D721Med (cell line): Measurements from ENCODE around the gene PCDH15.

Experiments used
- DNase-seq: peaks from one replicate; pipeline ENCODE4 v3.0.0; 2011; ENCODE audit warnings: low spot score; ENCODE audit not compliant: insufficient read length
- FAIRE-seq: peaks from 2 replicates; lab custom pipeline; 2011; peaks lifted over from hg19 to GRCh38; lab: Jason Lieb, UNC
- TF ChIP-seq, protein P1 (sequence below): IDR thresholded peaks from 2 replicates; pipeline ENCODE4 v1.5.1; 2012; ENCODE audit warnings: mild to moderate bottlenecking, control low read depth; ENCODE audit not compliant: insufficient read depth; ENCODE audit errors: missing control alignments

The PCDH15 gene

DNA sequence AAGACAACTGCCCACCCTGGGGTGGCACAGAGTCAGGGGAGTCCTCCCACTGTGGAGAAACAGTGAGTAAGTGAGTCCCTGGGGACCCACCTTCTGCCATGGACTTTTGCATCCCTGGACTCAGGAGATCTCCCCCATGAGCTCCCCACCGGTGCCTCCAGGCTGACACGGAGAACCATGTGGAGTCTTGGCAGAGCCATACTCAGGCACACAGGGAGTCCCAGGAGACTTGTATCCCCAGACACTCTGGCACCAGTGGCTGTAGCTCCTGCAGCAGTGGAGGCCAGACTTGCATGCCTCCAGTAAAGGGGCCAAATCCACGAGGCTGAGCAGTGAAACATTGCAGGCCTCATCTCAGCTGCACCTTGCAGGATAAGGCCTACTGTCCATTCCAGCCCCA, 791.4 kb downstream of the PCDH15 start:
- TF ChIP-seq, protein P1, sequence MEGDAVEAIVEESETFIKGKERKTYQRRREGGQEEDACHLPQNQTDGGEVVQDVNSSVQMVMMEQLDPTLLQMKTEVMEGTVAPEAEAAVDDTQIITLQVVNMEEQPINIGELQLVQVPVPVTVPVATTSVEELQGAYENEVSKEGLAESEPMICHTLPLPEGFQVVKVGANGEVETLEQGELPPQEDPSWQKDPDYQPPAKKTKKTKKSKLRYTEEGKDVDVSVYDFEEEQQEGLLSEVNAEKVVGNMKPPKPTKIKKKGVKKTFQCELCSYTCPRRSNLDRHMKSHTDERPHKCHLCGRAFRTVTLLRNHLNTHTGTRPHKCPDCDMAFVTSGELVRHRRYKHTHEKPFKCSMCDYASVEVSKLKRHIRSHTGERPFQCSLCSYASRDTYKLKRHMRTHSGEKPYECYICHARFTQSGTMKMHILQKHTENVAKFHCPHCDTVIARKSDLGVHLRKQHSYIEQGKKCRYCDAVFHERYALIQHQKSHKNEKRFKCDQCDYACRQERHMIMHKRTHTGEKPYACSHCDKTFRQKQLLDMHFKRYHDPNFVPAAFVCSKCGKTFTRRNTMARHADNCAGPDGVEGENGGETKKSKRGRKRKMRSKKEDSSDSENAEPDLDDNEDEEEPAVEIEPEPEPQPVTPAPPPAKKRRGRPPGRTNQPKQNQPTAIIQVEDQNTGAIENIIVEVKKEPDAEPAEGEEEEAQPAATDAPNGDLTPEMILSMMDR = no peak
- no peak for DNase-seq
- FAIRE-seq = no peak

DNA sequence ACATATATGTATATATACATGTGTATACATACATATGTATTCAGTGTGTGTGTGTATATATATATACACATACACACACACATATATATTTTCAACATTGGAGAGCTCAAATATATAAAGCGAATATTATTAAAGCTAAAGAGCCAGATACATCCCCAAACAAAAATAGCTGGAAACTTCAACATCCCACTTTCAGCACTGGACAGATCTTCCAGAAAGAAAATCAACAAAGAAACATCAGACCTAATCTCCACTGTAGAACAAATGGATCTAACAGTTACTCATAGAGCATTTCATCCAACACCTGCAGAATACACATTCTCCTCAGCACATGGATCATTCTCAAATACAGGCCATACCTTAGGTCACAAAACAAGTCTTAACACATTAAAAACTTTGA, 799.0 kb downstream of the PCDH15 start:
- TF ChIP-seq, protein P1 = no peak
- FAIRE-seq = no peak
- DNase-seq = no peak

DNA sequence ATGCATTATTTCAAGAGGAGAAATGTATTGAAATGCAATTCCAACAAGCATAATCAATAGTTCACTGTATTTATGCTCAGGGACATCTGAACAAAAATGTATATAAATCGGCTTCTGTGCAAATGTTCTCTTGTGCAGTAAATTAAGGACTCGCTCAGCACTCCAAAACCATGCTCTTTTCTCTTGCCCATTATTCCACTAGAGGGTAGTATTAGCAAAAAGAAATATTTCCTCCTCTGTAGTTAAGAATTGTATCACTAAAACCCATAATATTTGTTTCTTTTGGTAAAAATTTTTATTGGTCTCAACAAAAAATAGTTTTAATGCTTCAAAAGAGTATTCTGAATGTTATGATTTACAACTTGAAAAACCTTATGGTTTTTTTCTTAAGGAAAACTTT, 803.1 kb downstream of the PCDH15 start:
- TF ChIP-seq, protein P1 = peak; percentile 27
- DNase-seq = no peak
- FAIRE-seq = no peak

DNA sequence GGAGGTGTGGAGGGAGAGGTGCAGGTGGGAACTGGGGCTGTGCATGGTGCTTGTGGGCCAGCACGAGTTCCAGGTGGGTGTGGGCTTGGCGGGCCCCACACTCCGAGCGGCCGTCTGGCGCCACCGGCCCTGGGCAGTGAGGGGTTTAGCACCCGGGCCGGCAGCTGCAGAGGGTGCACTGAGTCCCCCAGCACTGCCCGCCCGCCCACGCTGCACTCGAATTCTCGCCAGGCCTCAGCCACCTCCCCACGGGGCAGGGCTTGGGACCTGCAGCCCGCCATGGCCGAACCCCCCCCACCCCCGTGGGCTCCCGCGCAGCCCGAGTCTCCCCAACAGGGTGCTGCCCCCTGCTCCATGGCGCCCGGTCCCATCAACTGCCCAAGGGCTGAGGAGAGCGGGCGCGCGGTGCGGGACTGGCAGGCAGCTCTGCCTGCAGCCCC, 810.2 kb downstream of the PCDH15 start:
- no peak for FAIRE-seq
- TF ChIP-seq, protein P1 = no peak
- DNase-seq = no peak

DNA sequence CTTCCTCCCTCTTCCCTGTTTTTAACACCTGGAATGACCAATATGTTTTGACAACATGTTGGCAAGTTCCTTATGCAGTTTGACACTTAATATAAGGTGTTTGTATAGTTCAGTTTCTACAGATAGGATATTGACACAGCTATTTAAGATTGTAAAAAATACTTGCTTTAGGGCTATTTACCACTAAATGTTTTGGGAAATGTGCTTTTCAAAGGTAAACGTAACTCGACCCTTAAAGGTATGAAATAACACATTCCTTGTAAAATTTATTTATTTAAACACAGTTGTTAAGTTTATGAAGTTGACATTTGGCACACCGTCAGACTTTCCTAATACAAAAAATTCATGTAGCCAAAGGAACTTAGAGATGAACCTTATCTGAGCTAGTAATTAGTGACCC, 817.6 kb downstream of the PCDH15 start:
- FAIRE-seq = no peak
- DNase-seq = no peak
- TF ChIP-seq, protein P1 = no peak

DNA sequence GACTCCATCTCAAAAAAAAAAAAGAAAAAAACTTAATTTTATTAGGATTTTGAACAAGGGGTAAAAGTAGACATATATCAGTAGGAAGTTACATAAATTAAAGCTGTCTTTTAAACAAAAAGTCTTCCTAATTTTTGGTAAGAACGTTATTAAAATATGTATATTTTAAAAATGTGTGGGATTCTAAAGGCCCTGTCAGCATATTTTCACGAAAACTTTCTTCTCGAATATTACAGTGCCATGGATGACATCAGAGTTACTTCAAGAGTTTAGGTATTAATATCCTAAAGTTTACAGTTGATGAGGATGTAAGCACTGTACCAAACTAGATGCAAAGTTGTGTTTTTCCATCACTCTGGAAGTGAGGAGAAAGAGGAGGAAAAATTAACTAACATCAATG, 820.8 kb downstream of the PCDH15 start:
- TF ChIP-seq, protein P1 = no peak
- no peak for DNase-seq
- FAIRE-seq = no peak

DNA sequence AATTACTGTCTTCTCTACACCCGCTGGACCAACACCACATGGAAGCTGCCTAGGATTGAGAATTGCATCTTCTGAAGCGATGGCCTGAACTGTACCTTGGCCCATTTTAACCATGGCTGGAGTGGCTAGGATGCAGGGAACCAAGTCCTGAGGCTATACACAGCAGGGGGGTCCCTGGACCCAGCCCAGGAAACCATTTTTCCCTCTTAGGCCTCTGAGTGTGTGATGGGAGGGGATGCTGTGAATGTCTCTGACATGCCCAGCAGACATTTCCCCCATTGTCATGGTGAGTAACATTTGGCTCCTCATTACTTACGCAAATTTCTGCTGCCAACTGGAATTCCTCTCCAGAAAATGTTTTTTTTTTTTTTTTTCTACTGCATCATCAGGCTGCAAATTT, 822.7 kb downstream of the PCDH15 start:
- DNase-seq = no peak
- TF ChIP-seq, protein P1 = no peak
- no peak for FAIRE-seq
